ENCODE measurements around the gene DNAH11.
A peak's percentile ranks its signal among the peaks of the same experiment; 100 is the strongest.
"Not testable (repeated sequence)": the region's sequence is repeated elsewhere in the genome, so short reads cannot be mapped to it uniquely, and the experiment has no call there.

The DNAH11 gene

DNA sequence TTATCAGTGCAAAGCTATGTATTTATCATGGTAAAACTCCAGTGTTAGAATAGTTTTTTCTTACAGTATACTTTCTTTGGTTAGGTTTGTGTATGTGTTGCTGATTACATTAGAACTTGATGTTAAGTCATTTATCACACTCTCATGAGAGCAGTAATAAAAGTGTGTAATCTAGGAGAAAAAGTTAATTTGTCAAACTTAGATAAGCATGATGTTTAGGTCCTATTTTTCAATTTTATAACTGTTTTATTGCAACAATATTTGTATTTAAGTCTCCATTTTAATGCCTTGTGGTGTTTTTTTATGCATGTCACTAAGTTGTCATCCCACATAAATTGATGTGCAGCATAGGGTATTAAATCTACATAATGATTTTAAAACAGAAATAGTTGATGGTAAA lies 28.8 kb upstream of the DNAH11 start:
- H3K4me3 ChIP-seq: no peak overlapping the region
- H4K20me1 ChIP-seq: no peaks in the 10 kb centered on the region
- H3K27ac ChIP-seq: no peak overlapping the region
- H3K27me3 ChIP-seq: no peaks in the 10 kb centered on the region
- no peak overlapping the region for H3K9ac ChIP-seq
- peaks cover 5 to 26% (median 17%) of the 10 kb centered on the region in 11 experiments; a peak in 15 of 22 replicates for H3K36me3 ChIP-seq
- H3K4me2 ChIP-seq: no peak overlapping the region
- no peak for TF ChIP-seq Cebpa-rat (IDR thresholded peaks at IDR 0.05)
- peaks cover 0 to 8% (median 0%) of the 10 kb centered on the region in 10 experiments; a peak in 5 of 20 replicates for H3K4me1 ChIP-seq
- peaks cover 0 to 8% (median under 1%) of the 10 kb centered on the region in 11 experiments; a peak in 6 of 22 replicates for H3K9me3 ChIP-seq (replicated peaks in 1 of 11)

DNA sequence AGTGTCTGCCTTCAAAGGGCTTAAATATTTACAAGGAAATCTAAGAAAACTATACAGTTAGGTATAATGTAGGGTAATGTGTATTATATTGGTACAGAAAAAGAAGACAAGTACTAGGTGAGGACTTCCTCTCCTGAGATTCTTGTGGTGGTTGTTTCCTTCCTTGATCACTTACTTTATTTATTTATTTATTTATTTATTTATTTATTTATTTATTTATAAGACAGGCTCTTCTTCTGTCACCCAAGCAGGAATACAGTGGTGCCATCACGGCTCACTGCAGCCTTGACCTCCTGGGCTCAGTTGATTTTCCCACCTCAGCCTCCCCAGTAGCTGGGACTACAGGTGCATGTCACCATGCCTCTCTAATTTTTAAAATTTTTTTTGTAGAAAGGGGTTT lies 18.2 kb upstream of the DNAH11 start:
- no peak for TF ChIP-seq Cebpa-rat (IDR thresholded peaks at IDR 0.05)
- H3K4me1 ChIP-seq: 0 out of 20 replicates have a peak, but pooled peaks cover 0 to 9% (median 0%) of the 10 kb centered on the region in 10 experiments
- H3K4me2 ChIP-seq: no peak overlapping the region
- H3K9ac ChIP-seq: no peak overlapping the region
- H3K27me3 ChIP-seq: no peaks in the 10 kb centered on the region
- no peaks in the 10 kb centered on the region for H3K36me3 ChIP-seq
- H3K4me3 ChIP-seq: no peak overlapping the region
- H3K9me3 ChIP-seq (replicated peaks in 1 of 11): peaks cover 9 to 17% (median 13%) of the 10 kb centered on the region in 11 experiments
- no peaks in the 10 kb centered on the region for H4K20me1 ChIP-seq
- no peak overlapping the region for H3K27ac ChIP-seq

DNA sequence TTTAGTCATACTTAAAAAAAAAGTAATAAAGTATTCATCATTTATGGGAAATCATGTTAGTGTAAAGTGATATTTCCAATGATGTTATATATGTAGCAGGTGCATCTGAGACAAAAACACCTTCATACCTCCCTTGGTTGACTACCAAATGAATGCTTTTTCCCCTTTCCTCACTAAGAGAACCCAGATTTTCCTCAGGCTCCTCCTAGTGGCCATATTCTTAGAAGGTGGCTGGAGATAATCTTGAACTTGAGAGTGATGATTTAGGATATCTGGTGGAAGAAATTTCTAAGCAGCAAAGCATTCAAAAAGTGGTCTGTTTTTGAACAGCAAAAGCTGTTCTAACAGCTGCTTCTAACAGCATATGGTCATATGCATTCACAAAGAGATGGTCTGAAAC lies 16.8 kb upstream of the DNAH11 start:
- Histone ChIP-seq H4K20me1 (no peaks in the 10 kb centered on the region), H3K4me3 (no peak overlapping the region), H3K27ac (no peak overlapping the region), H3K4me1 (0 out of 20 replicates have a peak, but pooled peaks cover 0 to 9% (median 0%) of the 10 kb centered on the region in 10 experiments), H3K9ac (no peak overlapping the region), H3K4me2 (no peak overlapping the region), H3K9me3 (replicated peaks in 1 of 11) (peaks cover 9 to 17% (median 13%) of the 10 kb centered on the region in 11 experiments), H3K36me3 (no peaks in the 10 kb centered on the region), H3K27me3 (no peaks in the 10 kb centered on the region)
- no peak for TF ChIP-seq Cebpa-rat (IDR thresholded peaks at IDR 0.05)

GRCh38 chr7:21526448-21526847 lies 16.4 kb upstream of the DNAH11 start:
- Histone ChIP-seq H3K27me3 (no peaks in the 10 kb centered on the region), H3K36me3 (no peaks in the 10 kb centered on the region), H3K4me1 (0 out of 20 replicates have a peak, but pooled peaks cover 0 to 4% (median 0%) of the 10 kb centered on the region in 10 experiments), H3K4me2 (no peak overlapping the region), H3K9ac (no peak overlapping the region), H3K9me3 (replicated peaks in 1 of 11) (peaks cover 9 to 17% (median 13%) of the 10 kb centered on the region in 11 experiments), H3K27ac (no peak overlapping the region), H3K4me3 (no peak overlapping the region), H4K20me1 (no peaks in the 10 kb centered on the region)
- no peak for TF ChIP-seq Cebpa-rat (IDR thresholded peaks at IDR 0.05)

DNA sequence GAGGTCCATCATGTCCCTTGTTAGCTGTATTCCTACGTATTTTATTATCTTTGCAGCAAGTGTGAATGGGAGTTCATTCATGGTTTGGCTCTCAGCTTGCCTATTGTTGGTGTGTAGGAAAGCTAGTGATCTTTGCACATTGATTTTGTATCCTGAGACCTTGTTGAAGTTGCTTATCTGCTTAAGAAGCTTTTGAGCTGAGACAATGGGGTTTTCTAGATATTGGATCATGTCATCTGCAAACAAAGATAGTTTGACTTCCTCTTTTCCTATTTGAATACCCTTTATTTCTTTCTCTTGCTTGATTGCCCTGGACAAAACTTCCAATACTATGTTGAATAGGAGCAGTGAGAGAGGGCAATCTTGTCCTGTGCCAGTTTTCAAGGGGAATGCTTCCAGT lies 10.4 kb upstream of the DNAH11 start:
- not testable (repeated sequence) for H3K27ac ChIP-seq, H3K4me1 ChIP-seq, H3K4me2 ChIP-seq, H3K4me3 ChIP-seq, H3K27me3 ChIP-seq, H3K36me3 ChIP-seq, H3K9ac ChIP-seq, H4K20me1 ChIP-seq
- peaks cover under 1 to 20% (median 8%) of the 10 kb centered on the region in 11 experiments; a peak in 17 of 22 replicates for H3K9me3 ChIP-seq (replicated peaks in 1 of 11)

- peaks cover 0 to 24% (median 13%) of the 10 kb centered on the region in 11 experiments; a peak in 17 of 22 replicates for H3K9me3 ChIP-seq (replicated peaks in 1 of 11)
- not testable (repeated sequence) for H4K20me1 ChIP-seq, H3K27ac ChIP-seq, H3K4me1 ChIP-seq, H3K4me2 ChIP-seq, H3K9ac ChIP-seq, H3K27me3 ChIP-seq, H3K4me3 ChIP-seq, H3K36me3 ChIP-seq
These were observed 9.2 kb upstream of the DNAH11 start for GRCh38 chr7:21533646-21534045.

DNA sequence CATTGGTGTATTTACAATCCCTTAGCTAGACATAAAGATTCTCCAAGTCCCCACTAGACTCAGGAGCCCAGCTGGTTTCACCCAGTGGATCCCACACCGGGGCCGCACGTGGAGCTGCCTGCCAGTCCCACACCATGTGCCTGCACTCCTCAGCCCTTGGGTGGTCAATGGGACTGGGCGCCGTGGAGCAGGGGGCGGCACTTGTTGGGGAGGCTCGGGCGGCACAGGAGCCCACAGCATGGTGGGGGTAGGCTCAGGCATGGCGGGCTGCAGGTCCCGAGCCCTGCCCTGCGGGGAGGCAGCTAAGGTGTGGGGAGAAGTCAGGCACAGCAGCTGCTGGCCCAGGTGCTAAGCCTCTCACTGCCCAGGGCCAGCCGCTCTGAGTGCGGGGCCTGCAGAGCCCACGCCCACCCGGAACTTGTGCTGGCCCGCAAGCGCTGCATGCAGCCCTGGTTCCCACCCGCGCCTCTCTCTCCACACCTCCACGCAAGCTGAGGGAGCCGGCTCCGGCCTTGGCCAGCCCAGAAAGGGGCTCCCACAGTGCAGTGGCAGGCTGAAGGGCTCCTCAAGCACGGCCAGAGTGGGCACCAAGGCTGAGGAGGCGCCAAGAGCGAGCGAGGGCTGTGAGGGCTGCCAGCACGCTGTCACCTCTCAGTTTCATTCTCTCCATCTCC lies 6.3 kb upstream of the DNAH11 start:
- H3K4me2 ChIP-seq, H3K4me3 ChIP-seq, H3K27ac ChIP-seq, H3K9ac ChIP-seq, H3K27me3 ChIP-seq, H4K20me1 ChIP-seq, H3K36me3 ChIP-seq: not testable (repeated sequence)
- Histone ChIP-seq H3K9me3 (replicated peaks in 1 of 11) (peaks cover 0 to 25% (median 14%) of the 10 kb centered on the region in 11 experiments; a peak in 17 of 22 replicates), H3K4me1 (peaks cover 0 to 21% (median 0%) of the 10 kb centered on the region in 10 experiments; a peak in 6 of 20 replicates)

GRCh38 chr7:21538936-21539495 lies 3.8 kb upstream of the DNAH11 start:
- Histone ChIP-seq H3K9ac (peak overlapping the region in 1 of 11 experiments; percentile 43; a peak in 2 of 22 replicates), H4K20me1 (no peaks in the 10 kb centered on the region), H3K4me1 (peaks cover 0 to 21% (median 0%) of the 10 kb centered on the region in 10 experiments; a peak in 6 of 20 replicates), H3K27me3 (no peaks in the 10 kb centered on the region), H3K36me3 (no peaks in the 10 kb centered on the region), H3K4me3 (no peak overlapping the region), H3K9me3 (replicated peaks in 1 of 11) (peaks cover 14 to 39% (median 28%) of the 10 kb centered on the region in 11 experiments), H3K4me2 (peak overlapping the region in 3 of 11 experiments; percentile 59 to 84 (median 62); a peak in 6 of 22 replicates), H3K27ac (peak overlapping the region in 2 of 11 experiments; percentile 13 to 58; a peak in 4 of 22 replicates)
- TF ChIP-seq Cebpa-rat (IDR thresholded peaks at IDR 0.05): no peak

DNA sequence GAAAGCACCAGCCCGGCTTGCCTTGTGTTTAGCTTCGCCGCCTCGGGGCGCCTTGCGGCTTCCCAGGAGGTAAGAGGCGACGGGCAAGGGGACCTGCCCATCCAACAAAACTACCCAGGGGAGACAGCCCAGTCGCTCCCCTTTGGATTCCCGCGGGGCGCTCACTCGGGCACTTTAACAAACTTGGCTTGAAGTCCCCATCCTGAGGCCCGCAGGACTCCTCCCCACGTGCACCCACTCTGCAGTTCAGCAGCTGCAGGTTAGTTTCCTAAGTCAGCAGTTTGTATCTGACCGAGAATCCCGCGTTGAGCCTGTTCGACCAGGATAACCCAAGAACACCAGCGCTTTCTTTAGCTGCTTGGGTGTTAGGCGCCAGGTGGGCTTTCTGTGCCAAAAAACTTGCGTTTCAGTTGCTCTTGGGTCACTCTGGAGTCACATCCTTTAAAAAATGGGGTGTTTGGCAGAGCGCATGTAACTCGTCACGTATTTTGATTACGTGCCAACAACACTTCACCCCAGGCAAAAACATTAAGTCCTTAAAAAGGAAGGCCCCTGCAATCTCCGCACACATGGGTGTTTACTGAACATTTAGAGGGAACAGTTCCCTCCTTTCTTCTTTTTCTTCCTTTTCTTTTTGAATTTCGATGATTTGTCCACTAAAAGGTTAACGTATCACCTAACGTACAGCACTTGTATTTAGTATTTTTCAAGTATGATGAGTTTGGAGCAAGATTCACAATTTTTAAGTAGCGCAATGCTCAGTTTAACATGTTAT lies 876 bp downstream of the DNAH11 start:
- H3K4me1 ChIP-seq: peaks cover 0 to 15% (median 0%) of the 10 kb centered on the region in 10 experiments; a peak in 6 of 20 replicates
- no peaks in the 10 kb centered on the region for H3K27me3 ChIP-seq
- H3K27ac ChIP-seq: no peak overlapping the region
- H3K4me3 ChIP-seq: no peak overlapping the region
- H3K4me2 ChIP-seq: no peak overlapping the region
- no peaks in the 10 kb centered on the region for H4K20me1 ChIP-seq
- no peak overlapping the region for H3K9ac ChIP-seq
- TF ChIP-seq Cebpa-rat (IDR thresholded peaks at IDR 0.05): no peak
- H3K36me3 ChIP-seq: no peaks in the 10 kb centered on the region
- H3K9me3 ChIP-seq (replicated peaks in 1 of 11): peaks cover 14 to 18% (median 16%) of the 10 kb centered on the region in 11 experiments; a peak in 21 of 22 replicates
